Activated CD8-positive, alpha-beta memory T cell treated with anti-CD3 and anti-CD28 coated beads, Interleukin-2, amount 50 U/mL, for 1 hour (primary cell): ENCODE results near the gene SLC14A1.
A peak's percentile ranks its signal among the peaks of the same experiment; 100 is the strongest.
"Not testable (repeated sequence)": the region's sequence is repeated elsewhere in the genome, so short reads cannot be mapped to it uniquely, and the experiment has no call there.

Source experiments
- DNase-seq: peaks from one replicate; pipeline ENCODE4 v3.0.0-alpha.2; 2020; ENCODE audit errors: extremely low read depth

Gene SLC14A1

DNA sequence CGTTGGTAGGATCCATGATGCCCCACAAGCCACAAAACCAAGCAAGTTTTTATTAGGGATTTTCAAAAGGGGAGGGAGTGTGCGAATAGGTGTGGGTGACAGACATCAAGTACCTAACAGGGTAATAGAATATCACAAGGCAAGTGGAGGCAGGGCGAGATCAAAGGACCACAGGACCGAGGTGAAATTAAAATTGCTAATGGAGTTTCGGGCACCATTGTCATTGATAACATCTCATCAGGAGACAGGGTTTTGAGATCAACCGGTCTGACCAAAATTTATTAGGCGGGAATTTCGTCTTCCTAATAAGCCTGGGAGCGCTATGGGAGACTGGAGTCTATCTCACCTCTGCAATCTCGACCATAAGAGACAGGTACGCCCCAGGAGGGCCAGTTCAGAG lies 33.7 kb downstream of the SLC14A1 start:
- not testable (repeated sequence) for DNase-seq

DNA sequence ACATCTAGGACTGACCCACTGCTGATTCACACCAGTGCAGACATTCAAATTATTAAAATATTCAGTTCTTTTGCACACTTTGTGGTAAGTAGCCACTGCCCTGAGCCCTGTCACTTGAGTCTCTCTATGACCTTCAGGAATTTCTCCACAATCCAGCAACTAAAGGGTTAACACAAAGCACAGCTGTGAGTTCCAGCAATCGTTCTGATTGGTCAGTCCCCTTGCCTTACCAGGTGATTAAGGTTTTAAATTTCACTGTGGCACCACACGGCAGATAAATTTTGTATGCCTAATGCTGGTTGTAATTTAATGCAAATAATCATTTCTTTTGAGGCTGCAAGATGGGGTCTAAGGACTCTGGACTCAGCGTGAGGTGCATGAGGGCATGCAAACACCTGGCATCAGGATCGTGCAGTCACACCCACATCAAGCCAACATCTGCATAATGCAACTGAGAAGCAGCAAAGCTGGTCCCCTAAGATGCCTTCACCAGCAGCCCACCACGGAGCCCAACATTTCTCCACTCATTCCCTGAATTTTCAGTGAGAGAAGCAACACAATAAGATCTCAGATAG lies 36.6 kb downstream of the SLC14A1 start:
- DNase-seq: no peak

DNA sequence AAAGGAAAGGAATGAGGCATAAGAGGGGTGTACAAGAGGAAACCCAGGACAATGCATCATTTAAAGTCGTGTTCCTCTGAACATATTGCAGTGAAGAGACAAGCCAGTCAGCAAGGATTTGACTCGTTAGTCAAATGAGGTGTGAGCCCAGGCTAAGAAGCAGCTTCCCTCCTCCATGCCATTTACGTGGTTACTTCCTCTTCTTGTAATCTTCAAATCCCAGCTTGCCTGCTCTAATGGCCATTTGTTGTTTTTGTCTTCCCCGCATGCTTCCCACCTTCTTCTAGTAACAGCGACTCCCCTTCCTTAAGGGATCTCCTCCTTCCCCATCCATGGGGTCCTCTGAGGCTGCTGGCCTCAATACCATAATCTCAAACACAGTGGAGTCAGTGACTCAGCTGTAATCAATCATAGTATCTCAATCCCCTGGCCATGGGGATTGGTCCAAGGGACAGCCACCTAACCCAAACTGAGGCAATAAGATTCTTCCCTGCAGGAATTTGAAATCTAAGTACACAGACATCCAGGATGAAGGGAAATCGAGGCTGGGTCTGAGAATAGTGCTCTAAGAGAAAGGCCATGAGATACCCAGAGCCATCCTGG lies 37.6 kb downstream of the SLC14A1 start:
- no peak for DNase-seq

DNA sequence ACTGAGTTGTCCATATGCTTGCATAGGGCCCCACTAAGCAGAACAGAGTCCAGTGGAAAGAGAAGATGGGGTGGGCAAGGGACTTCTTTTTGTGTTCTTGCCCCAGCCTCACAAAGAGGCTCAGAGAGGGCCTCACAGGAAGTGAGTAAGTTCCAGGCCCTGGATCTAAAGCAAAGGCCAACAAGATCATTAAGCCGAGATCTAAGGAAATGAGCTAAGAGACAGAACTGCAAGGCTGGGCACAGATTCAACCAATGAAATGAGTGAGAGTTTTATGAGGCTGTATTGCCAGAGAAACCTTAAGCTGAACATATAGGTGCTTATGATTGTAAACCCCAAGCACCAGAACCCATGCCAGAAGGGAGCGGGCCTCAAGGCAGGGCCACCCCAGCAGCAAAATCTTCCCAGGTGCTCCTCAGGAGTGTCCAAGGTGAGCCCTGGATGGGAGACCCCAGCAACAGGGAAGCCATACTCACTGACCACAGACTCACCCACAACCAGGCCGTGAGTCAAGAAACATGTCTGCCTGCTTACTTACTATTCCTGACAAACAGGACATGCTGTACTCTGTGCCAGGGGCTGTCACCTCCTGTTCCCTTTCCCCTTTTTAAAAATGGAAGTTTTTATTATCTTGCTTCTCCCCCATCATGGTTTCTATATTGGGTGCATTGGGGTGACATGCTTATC lies 40.2 kb downstream of the SLC14A1 start:
- no peak for DNase-seq

DNA sequence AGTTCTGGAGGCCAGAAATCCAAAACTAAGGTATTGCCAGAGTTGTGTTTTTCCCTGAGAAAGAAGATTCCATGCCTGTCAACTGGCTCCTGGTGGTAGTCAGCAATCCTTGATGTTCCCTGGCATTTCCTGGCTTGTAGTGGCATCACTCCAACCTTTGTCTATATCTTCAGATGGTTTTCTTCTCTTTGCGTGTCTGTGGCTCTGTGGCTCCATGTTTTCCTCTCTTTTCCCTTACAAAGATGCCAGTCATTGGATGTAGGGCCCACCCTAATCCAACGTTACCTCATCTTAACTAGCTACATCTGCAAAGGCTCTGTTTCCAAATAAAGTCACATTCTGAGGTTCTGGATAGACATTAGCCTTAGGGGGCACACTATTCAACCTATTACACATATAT lies 41.8 kb downstream of the SLC14A1 start:
- DNase-seq: no peak

DNA sequence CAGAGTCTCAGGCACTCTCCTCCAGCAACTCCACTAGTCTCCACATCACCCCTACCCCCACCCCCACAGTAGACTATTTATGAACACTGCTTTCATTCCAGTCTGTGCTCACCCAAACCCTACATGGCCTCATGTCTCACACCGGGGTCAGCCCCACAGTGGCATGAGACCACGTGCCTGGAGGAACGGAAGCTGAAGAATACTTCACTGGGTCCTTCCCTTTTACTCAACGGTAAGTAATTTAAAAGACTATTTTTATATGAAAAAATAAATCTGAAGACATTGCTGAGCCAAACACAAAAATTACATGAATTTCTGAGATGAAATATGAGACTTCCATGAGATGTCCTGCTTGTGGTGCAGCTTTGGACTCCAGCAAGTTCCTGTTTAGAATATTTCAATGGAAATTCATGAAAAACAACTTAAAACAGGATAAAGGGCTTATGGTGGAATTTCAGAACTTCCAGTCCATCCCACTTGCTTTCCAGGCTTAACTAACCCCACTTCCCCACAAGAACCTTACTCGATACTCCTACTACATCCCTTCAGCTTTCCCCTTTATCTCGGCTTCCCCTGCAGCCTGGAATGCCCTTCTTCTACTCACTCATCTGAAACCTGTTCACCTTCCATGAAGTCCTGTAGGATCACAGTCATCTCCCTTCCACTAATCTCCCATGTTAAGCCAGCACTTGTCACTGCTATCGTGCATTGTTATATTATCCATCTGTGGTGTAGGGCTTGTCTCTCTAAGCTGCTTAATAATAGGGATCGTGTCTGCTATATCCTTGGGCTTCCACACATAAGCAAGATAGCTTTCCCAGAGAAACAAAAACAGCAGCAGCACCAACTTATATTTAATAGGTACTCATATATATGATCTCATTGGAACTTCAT lies 47.9 kb downstream of the SLC14A1 start:
- no peak for DNase-seq

DNA sequence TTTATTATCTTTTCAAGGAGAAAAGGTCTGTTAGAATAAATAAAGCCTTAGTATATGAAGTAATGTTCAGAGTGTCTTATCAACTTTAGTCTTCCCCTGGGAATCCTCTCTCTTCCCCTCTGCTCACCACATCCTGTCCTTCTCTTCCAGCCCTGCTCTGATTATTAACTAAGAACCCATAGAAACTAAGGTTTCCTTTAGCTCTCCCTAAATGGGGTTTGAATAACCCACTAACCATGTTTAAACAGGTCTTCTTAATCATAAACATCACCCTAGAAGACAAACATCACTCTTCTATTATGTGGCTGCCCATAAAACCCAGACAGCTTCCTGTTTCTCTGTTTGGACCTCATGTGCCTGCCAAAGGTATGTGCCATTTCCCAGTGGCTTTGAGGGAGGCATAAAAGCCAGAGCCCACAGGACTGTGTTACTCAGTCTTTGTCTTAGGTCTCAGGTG lies 50.1 kb downstream of the SLC14A1 start:
- no peak for DNase-seq

DNA sequence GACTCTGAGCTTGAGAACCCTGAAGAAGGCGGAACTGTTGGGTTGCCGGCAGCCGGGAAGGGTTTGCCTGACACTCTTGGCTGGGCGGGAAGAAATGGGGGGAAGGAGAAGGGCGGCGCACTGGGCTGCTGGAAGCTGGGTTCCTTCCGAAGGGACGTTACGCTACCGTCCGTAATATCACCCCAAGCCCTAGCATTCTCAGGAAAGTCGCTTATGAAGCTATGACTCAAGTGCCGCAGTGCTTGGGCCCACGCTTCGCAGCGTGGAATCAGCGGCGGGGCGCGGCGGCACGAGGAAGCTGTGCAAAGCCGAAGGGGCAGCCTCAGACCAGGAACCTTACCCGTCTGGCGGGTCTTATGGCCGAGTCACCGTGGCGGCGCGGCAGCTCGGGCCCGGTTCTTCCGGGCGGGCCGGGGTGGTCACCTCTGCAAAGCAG lies 51.3 kb downstream of the SLC14A1 start:
- DNase-seq: peak; percentile 13

DNA sequence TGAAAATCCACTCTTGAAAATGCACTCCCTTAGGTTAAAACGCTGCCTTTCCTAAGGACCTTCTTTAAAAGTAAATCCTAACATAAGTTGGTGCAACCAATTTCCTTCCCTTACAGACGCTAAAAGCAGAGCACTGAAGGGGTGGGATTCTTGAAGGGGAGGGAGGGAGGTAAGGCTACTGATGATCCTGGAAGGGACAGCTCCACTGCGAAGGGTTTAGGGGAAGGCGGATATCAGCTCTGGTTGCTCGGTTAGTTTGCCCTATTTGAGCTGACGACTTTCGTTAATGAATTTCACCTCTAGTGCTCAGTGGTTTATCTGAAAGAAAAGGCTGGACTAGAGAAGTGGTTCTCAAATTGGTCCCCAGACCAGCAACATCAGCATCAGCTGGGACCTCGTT lies 51.8 kb downstream of the SLC14A1 start:
- no peak for DNase-seq

DNA sequence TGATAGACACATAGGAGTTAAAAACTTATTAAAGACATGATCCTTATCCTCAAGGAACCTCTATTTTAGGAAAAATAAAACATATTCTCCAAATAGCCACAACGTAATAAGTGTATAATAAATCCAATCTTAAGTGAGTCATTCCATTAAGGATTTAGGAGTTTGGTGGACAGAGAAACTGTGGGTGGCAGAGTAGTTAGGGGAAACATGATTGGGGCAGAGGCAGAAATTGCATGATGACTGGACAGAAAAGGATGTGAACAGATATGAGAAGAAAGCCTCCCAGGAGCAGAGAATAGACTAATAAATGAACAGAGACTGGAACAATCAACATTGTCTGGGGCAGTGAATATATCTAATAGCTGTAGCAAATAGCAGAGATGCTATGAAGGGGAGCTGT lies 53.4 kb downstream of the SLC14A1 start:
- DNase-seq: no peak

DNA sequence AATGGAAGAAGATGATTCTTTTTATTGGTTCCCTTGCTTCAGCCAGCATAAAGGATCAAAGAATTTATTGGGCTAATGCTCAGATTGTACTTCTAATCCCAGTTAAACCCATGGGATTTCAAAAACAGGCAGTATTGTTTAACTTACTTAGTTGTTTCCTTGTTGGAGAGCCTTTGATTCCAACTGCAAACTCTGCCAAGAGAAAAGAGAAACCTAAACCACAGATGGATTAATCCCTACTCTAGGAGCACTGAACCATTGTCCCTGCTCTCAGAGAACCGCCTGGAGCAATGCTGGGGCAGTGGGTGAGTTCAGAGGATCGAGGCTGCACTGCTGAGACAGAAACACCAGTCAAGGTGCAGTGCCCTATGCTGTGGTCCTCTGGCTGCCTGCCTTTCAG lies 56.6 kb downstream of the SLC14A1 start:
- no peak for DNase-seq

DNA sequence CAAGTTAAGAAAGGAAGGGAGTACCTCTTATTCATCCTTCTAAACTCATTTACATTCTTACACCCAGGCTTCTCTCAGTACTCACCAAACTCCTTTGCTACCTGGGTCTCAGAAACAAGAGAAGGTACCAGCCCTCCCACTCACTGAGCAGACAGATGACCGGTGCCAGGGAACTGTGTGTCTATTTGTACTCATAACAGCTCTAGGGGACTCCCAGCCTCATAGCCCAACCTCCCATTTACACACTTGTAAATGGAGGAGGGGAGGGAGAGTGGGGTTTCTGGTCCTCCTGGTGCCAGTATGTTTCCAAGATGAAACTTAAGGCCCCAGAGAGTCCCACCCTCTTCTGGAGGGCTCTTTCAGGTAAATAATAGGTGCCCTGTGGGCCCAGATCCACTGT lies 58.7 kb downstream of the SLC14A1 start:
- DNase-seq: no peak

DNA sequence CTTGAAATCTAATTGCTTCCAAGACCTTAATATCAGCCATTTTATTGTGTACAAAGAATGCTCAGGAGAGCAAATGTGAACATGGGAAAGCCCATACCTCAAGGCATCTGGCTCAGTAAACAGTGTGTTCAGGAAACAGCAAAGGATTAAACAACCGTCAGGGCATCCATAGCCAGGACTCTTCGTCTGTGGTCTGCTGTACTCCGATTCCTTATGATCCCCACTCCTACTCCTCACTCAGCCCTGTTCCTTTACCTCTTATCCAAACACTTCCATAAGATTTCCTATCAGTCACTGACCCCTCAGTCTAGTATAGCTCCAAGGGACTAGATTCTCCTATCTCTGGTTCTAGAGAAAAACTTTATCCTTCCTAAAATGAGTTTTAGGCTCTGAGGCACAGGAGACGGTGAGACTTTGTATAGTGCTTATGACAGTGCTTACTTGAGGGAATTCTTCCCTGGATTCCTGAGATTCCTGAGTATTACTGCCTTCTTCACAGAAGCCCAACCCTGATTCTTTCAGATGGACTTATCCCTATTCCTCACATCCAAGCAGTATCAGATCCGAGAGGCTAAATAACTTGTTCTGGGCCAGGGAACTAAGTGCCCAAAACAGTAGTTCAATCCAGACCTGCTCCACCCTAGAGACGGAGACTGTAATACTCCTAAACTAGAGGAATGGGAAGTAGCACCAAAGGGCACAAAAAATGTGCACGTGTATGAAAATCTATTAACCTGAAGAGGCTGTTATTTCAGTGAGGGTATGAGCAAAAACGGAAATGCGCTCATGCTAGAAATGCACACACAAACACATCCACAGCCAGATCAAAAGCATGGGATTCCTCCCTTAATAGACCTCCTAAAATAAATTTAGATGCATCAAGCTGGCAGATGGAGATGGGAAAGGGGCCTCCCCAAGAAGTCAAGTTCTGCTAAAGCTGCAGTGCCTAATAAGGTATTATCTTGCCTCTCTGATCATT lies 59.4 kb downstream of the SLC14A1 start:
- DNase-seq: no peak

DNA sequence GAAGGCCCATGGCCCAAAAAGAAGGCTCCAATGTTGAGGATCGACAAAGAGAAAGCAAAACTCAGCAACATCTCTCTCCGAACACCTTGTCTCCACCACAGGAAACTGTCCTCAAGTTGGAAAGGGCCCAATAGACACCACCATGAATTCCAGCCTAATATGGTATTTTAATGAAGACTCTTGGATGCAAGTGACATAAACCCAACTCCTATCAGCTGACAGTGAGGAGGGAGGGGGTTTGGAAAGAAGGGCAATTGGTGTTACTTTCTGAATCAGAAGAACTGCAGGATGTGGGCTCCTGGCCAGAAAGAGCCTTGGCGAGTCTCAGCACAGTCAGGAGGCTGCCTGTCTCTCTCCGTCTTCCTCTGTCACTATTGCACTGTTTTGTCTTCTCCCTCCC lies 61.2 kb downstream of the SLC14A1 start:
- no peak for DNase-seq

DNA sequence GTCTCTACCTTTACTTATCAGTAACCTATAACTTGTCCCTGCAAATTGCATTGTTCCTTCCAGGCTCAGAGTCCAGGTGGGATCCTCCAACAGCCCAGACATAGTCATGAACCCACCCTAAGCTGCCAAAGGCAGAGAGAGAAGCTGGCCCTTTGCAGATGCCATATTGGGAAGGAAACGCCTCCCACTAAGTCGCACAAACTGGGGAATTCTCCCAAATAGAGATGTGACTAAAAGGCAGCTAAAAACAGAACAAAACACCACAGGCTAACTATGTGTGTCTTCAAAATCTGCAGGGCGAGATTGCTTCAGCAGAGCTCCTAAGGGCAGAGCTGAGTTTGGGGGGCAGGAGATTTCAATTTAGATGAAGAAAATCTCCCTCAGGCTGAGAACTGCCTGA lies 63.0 kb downstream of the SLC14A1 start:
- no peak for DNase-seq

DNA sequence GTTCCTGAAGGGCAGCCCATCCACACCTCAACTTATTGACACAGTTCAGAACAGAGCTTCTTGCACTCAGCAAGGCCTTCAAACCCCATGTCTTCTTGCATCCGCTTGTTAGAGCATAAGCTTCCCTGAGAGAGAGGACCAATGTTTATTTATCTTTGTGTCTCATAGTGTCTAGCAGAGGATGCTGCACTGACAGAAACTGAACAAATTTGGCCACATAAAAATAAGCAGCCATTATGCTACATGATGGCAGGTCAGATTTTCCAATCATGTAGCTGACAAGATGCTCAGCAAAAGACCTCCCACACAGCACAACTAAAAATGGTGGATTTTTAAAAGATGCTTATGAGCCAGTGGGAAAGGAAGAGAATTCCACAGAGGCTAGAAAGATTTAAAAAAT lies 63.4 kb downstream of the SLC14A1 start:
- DNase-seq: no peak

DNA sequence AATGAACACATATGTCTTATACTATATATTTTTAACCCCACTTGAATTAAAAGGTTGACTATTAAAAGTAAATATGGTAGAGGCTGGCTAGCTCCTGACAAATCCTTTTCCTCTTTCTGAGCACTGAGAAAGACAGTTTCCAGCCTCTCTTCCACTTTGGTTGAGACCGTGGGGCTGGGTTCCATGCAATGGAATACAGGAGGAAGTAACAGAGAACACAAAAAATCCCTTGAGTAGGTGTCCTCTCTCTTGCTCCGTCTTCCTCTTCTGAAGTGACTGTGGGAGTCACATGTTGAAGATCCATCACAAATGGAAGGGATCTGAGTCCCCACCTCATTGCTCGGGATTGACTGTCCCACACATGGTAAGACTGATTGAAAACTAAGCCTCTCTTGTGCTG lies 64.9 kb downstream of the SLC14A1 start:
- DNase-seq: no peak

DNA sequence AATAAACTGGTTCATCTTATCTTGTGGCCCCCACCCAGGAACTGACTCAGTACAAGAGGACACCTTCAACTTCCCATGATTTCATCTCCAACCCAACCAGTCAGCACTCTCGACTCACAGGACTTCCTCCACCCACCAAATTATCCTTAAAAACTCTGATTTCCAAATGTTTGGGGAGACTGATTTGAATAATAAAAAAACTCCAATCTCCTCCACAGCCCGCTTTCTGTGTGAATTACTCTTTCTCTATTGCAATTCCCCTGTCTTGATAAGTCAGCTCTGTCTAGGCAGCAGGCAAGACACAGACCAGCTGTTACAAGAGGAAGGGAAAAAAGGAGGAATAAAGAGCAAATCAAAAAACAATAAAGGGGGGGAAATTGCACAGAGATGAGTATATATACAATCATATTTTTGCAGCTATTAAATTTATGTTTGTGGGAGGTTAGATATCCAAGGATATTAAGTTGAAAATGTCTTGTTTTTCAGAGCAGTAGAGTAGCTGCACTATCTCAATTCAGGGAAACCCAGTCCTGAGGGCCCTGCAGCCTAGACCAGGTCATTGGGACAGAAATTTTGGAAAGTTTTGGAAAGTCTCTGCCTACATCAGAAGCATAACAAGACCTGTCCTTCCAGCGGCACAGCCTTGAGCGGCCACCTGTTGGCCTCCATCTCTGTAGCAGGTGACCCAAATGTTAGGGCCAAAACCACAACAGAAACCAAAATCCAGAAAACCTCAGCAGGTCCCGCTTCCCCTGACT lies 68.7 kb downstream of the SLC14A1 start:
- no peak for DNase-seq

DNA sequence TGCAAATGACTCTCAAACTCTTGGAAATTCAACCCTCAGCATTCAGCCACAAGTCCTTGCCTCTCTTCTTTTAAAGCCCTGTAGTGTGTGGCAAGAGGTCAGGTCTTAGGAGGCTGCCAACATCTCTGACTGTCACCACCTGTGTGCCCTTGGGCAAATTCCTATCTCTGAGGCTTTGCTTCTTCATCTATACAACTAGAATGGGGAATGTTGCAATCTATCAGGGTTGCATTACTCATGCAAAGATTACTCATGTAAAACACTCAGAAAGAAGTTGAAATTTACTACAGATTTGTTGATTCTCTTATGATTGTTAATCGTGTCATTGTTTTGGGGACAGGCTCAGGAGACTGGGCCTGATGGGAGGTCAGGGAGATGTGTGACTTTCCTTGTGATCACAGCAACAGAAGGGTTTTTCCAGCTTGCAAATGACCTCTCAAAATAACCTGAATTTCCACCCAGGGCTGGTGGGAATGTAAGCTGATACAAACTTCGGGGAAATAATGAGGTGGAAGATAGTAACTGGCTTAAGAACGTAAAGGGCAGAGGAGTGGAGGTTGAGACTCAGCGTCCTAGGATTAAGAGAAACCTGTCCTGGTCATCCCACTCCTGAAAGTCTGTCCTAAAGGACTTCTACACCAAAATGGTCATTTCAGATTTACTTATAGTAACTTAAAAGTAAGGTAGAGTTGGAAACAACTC lies 69.4 kb downstream of the SLC14A1 start:
- no peak for DNase-seq
